Stimulated activated CD4-positive, alpha-beta T cell treated with anti-CD3 and anti-CD28 coated beads, Interleukin-2, amount 100 ng/mL, for 4 hours (primary cell): ENCODE data around the gene B9D1.

ENCODE experiments used
- DNase-seq: peaks from one replicate; pipeline ENCODE4 v3.0.0-alpha.2; 2020; ENCODE audit warnings: low read depth

The B9D1 gene

DNA sequence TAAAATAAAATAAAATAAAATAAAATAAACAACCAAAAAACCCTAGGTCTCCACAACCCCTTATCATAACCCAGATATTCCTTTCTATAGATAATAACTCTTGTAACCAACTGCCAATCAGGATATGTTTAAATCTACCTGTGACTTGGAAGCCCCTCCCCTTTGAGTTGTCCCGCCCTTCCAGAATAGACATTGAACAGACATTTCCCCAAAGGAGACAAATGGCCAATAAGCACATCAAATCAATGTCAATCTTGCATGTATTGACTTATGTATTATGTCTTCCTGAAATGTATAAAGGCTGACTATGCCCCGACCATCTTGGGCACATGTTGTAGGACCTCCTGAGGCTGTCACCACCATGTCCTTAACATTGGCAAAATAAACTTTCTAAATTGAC lies 14.3 kb upstream of the B9D1 start:
- no peak for DNase-seq

DNA sequence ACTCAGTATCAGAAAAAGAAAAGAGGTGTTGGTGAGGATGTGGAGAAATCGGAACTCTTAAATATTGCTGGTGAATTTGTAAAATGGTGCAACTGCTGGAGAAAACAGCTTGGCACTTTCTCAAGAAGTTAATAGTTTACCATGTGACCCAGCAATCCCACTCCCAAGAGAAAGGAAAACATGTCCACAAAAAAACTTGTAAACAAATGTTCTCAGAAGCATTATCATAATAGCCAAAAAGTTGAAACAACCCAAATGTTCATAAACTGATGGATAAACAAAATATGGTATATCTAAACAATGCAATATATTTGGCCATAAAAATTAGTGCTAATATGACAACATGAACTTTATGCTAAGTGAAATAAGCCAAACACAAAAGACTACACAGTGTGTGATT lies 13.2 kb upstream of the B9D1 start:
- DNase-seq: no peak

DNA sequence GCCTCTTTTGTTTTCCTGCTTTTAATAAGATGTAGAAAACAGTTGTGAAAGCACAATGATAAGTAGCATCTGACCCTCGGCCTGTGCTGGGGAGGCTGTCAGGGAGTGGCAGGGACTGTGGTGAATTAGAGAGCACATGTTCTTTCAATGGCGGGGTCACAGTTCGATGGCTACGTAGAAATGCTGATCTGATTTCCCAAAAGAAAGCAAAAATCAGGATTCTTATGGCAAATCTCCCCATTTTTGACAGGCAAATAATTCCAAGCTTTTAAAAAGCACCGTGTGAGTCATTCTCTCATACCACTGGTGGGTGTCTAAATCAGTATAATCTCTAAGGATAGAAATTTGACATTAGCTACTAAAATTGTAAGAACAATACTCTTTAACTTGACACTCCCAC lies 11.6 kb upstream of the B9D1 start:
- DNase-seq: no peak

DNA sequence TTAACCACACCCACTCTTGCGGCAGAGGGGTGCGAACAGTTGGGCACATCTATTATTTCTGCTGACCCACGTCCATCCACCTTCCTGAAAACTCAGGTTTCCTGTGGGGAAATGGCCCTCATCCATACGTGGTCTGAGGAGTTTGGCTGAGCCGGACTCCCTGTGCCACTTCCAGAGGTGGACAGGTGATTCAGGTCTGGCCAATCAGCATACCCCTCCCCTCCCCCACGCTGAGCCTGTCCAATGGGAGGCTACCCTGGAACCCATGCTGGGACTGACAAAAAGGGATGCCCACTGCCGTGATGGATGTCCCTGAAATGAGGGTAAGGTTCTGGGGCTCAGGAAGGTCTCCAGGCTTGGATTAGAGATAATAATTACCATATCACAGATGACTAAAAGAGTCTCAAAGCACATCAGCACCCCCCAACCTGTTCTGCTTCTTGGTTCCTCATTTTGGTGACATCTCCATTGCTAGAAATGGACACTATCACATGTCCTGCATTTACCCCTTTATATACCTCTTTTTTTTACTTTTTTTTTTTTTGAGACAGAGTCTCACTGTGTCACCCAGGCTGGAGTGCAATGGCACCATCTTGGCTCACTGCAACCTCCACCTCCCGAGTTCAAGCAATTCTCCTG lies 10.5 kb upstream of the B9D1 start:
- no peak for DNase-seq

DNA sequence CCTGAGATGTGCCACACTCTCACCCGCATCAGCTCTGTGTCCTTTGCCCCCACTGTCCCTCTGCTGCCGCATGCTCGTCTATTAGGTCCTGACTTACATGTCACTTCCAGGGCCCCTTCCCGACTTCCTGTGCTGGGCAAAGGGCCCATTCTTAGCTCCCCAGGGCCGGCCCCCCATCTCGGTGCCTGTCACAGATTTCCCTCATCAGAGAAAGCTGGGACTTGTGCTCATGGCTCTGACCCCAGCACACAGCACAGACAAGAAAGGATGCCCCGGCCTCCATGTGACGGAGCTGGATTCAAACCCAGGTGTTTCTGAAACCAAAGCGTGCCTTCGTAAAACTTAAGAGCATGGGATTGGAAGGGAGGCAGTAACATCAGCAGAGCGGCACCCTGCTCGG lies 9.9 kb upstream of the B9D1 start:
- DNase-seq: no peak

DNA sequence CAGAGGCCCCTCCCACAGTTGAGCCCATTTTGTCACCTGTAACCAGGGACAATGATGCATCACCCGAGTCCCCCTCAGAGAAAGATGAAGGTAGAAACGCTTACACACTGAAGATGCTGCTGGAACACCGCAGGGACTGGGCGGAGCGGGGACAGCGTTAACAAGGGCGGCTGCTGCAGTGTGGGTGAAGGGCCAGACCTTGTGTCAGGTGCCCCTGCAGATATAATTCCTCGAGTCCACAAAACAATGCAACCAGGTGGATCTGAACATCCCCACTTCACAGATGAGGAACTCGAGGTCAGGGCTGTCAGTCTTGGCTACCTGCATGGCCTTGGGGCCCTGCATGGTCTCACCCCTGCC lies 9.5 kb upstream of the B9D1 start:
- DNase-seq: no peak

DNA sequence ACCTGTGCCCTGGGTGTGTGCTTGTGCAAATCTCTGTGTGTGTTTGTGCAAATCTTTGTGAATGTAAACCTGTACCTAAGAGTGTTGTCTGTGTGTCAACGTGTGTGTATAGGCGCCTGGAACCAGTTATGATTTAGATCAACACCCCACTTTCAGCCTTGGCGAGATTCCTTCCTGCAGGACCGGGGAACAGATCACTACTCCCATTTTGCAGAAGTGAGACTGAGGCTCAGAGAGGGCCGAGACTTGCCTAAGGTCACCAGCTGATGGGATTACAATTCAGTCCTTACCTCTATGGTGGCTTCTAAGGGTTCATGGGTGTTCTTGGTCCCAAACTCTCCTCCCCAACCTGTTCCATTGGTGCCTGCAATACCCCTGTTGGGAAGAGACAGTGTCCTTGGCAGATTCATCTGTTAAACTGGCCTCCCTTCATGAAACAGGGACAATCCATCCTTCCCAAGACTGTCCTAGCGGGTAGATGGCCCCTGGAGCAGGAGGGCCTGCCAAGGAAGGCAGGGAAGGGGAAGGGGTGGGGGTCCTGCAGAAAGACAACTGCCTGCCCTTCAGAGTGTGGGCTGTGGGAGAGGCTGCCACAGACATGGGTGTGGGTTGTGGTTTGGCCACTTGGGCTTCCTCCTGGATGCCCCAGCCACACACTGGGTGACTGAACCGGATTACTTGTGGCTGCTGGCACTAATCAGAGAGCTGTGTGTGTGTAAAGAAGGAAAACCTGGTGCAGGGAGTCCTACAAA lies 8.9 kb upstream of the B9D1 start:
- no peak for DNase-seq

DNA sequence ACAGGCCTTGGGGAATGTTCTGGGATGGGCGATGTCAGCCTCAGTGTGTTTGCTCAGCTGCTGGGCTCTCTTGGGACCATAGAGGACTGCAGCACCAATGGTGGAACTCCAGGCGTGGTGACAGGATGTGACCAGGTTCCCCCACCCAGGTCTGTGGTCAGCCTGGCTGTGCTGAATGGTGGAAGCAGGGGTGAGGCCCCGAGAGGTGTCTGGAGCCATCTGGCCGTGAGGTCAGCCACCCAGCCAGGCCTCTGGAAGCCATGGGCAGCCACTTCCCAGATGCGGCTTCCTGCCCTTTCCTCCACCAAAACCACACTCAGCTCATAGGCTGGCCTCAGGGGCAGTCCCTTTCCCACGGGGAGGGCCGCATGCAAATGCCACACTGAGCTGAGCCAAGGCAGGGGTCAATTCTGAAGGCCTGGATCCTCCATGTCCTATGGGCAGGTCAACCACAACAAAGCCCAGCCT lies 8.0 kb upstream of the B9D1 start:
- no peak for DNase-seq

DNA sequence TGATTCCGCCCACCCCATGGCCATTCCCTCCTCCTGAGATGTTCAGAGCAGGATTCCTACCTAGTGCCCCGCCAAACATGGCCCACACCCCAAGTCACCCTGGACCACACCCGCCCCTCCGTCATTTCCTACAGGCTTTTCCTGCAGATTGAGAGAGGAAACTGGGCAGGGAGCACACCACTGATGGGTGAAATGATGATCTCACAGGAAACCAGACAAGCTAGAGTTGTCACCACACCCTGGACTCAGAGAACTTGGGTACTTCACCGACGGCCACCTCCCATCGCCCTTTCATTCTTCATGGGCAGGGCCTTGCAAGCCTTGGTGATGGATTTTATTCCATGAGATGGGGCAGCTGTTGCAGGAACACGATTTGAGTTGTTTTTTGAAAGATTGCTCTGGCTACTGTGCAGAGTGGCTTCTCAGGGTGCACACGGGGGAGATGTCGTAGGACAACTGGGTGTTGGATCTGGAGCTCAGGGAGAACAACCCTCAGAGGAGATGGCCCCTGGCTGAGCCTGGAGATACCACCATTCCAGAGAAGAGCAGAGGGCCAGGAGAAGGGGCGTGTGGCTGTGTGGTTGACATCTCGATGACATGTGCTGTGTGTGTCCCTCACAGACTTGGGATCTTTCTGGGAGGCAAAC lies 7.4 kb upstream of the B9D1 start:
- no peak for DNase-seq

DNA sequence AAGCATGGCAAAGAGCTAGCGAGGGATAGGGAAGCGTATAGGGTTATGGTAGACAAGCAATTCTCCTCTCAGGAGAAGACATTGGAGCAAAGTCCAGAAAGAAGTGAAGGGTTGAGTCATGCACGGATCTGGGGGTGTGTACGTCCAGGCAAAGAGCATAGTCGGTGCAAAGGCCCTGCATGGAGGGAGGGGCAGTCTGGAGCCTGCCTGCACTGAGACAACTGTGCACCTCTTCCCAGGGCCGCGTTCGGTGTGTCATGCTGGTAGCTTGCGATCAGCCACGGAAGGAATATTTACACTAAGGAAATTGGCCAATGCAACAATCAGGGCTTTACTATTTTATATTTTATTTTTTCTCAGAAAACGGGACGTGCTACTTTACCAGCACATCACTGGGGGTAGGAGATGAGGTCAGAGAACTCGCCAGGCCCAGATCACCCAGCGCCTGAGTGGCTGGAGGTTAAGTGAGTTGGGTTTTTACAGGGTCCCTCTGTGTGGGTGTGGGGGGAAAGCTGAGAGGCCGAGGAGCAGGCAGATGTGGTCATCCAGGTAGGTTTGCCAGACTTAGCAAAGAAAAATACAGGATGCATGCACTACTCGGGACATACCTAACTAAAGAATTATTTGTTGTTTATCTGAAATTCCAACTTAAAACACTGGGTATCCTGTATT lies 6.7 kb upstream of the B9D1 start:
- no peak for DNase-seq

DNA sequence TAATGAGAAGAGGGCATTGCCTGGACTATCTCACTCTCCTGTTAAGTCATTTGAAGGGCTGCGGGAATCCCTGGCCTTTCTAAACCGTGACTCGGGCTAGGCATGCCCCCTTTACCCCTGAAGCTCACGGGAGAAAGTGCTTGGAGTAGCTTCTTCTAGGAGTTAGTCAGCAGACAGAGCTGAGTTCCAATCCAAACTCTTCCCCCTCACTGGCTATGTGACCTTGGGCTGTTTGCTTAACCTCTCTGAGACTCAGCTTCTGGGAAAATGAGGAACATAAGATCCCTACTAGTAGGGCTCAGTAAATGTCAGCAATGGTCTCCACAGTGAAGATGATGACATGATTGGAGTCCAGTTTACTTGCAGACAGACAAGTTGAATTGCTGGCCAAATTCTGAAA lies 5.7 kb upstream of the B9D1 start:
- DNase-seq: no peak

DNA sequence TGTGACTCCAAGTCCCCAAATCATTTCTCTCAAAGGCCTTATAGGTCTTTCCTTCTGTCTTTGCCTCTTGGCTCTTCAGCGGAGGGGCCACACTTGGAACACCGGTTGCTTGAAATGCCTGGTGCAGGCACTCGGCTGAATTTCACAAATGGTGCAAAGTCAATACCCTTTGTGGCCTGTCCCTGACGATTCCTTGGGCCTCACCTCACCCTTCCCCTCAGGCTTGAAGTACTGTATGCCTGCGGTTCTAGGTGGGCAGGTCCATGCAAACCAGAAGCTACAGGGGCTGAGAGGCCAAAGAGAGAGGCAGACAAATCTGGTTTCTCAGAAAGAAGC lies 4.1 kb upstream of the B9D1 start:
- no peak for DNase-seq

DNA sequence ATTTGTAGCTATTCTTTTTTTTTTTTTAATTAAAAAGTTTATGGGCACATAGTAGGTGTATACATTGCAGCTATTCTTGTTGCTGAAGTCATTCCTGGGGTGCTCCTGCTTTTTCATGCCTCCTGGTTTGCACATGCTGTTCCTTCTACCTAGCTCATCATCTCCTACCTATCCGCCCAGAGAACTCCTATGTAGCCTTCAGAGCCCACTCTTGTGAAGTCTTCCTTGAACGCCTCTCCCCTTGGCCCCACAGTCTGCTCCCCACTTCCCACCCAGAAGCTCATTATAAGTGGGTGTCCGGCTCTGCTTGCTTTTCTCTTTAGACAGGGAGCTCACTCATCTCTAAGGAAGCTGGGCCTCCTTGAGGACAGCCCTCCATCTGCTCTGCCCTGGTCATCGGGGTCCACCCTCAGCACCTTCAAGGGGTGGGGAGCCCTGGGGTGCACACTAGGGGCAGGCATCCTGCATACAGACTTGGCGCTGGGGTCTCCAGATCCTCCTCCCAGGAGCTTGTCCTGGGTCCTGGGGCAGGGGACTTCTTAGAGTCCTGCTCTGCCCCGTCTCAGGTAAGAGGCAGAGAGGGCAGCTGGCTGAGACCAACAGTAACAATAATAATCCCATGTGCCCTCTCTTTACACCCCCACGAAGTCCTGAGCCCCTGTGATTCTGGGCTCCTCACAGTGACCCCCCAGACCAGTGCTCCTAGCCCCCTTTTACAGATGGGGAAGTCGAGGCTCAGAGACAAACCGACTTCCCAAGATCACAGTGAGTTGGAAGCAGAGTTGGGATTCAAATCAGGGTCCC lies 3.5 kb upstream of the B9D1 start:
- DNase-seq: no peak

DNA sequence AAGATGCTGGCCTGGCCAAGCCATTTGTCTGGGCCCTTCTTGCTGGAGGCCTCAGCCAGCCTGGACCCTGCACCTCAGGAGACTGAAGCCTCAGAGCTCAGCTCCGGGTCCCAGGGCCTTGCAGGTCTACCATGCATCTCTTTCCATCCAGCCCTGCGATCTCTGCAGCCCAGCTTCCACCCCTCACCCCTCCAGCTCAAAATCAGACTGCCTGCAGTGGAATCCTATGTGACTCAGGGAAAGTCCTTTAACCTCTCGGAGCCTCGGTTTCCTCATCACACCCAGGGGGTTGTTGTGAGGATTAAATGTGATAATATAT lies 2.9 kb upstream of the B9D1 start:
- no peak for DNase-seq

DNA sequence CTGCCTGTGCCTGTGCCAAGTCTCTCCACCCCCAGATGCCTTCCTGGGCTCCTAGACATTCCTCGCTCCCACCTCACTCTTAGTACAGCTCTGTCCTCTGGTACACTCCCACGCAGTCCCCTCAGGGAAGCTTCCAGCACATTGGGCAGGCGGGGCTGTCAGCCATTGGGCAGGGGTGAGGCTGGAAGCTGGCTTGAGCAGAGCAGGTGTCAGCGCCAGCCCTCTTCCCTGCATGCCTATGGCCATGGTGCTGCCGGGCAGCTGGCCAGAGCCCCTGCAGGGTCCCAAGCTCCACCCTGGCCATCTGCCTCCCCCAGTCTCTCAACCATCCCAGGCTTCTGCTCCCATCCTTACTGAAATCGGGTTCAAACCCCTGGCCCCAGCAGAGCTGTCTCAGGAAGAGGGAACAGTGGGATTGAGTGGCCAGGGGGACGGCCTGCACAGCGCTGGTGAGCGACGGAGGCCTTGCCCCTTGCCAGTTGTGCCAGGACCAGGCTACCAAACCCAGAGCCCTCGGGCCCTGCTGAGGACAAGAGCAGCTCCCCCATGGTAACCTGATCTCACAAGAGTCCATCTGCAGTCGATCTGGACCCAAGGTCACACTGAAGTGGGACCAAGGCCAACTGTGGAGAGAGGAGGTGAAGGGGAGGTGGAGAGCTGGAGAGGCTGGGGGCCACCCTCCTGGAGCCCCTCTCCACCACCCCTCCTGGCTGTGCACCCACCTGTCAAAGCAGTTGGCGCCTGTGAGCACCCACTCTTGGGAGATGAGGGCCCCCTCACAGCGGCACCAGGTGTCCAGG lies 2.4 kb upstream of the B9D1 start:
- DNase-seq: no peak

DNA sequence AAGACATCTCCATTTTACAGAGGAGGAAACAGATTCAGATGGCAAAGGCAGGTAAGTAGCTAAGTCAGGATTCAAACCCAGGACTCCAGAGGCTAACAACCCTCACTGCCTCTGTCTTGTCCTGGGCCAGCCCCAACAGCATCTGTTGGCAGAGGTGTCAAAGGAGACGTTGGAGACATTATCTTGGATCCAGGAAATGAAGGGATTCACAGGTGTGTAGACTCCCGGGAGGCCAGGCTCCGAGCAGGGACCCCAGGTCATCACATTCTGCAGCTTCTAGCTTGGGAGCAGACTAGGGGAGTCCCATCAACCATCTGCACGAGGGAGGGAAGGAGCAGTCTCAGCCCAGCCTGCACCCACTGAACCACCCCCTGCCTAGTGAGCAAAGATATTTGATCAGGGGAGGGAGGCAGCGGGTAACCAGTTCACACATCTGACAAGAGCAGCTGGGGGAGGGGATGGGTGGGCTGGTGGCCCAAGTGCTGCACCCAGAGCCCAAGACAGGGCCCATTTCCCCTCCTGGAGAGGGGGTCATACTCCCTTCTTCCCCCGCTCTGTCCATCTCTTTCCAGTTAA lies 1.0 kb upstream of the B9D1 start:
- no peak for DNase-seq

DNA sequence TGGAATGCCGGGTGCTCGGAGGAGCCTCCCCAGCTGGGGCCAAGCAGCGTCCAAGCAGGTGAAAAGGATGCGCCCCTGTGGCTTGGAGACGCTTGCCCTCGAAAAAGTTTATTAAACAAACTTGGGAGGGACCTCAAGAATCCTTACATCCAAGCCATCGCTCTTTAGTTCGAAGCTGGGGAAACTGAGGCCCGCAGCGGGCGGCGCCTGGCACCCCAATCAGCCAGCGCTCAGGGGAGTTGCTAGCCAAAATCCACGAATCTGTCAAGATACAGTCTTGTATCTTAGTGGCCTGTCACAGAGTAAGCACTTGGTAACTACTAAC lies 553 bp upstream of the B9D1 start:
- no peak for DNase-seq

DNA sequence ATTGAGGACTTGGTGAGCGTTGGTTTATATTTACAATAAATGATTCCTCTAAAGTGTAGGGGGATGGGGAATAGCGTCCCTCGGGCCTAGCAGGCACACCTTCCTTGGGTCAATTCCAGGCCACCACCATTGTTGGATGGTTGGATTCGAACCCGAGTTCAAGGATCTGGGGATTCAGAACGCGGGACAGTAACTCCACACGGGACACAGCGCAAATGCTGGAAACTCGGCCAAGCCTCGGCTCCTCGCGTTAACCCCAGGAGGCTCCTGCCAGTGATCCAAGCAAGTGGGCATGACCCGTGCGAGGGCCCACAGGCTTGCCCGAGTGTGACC lies 613 bp downstream of the B9D1 start:
- no peak for DNase-seq

DNA sequence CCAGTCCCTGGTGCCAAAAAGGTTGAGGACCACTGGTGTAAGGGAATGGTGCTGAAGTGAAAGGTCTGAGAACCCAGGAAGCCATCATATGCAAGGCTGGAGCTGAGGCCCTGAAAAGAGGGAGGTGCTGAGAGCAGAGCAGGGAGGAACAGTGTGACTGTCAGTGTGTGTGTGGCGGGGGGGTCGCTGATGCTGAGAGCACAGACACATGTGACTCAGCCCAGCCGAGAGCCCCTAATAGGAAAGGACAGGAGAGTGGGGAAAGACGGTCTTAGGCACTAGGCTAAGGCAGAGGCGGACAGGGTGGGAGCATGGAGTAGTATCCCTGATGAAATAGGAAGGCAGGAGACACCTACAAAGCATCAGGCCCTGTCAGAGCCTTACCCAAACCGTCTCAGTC lies 1.2 kb downstream of the B9D1 start:
- no peak for DNase-seq

DNA sequence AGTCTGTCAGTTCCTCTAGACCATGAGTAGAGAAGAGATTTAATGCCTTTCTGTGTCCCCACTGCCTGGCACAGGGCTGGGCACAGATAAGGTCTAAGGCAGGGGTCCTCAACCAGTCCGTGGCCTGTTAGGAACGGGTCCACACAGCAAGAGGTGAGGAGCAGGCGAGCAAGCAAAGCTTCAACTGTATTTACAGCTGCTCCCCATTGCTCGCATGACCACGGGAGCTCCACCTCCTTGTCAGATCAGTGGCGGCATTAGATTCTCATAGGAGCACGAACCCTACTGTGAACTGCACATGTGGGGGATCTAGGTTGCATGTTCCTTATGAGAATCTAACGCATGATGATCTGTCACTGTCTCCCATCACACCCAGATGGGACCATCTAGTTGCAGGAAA lies 1.8 kb downstream of the B9D1 start:
- no peak for DNase-seq

DNA sequence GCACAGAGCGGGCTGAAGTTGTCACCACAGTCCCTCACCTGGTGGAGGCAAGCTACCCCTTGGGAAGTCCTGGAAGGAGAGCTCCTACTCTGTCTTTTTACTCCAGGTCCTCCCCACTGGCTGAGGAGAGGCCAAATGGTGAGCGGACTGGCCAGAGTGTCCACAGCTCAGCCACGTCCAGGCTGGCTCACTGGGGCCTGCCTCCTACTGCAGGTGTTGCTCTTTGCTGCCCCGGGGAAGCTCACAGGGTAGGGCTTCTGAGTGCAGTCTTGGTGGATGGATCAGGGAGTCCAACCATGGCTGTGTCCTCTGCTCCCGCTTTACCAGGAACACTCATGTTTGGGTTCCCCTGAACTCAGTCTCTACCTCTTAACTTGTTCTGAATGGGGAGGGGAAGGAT lies 2.7 kb downstream of the B9D1 start:
- DNase-seq: no peak

DNA sequence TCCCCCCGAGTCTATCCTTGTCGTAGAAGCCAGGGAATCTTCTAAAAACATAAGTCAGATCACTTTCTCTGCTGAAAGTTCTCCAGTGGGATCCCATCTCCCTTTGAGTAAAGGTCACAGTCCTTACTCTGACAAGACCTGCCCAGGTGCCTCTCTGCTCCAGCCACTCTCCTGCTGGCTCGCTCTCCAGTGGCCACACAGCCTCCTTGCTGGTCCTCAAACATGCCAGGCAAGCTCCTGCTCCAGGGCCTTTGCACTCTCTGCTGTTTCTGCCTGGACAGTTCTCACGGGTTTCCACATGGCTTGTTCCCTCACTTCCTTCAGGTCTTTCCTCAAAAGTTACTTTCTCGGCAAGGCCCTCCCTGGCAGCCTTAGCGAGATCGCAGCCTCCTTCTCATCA lies 3.4 kb downstream of the B9D1 start:
- DNase-seq: no peak
